Thyroid gland (tissue), 4 donors: ENCODE results near the gene MUS81.

ENCODE experiments used
- POLR2A ChIP-seq, 2 donors: fragments of 450-650 bp; IDR thresholded peaks; one replicate each; pipeline ENCODE4 v1.6.1; 2017; ENCODE audit warnings: antibody characterized with exemption in 2 of 2, mild to moderate bottlenecking in 2 of 2, moderate library complexity in 1 of 2
- TF ChIP-seq, protein P1 (sequence below), 6 experiments: fragments of 200-600 bp in 3 of 6; fragments of 450-650 bp in 3 of 6; sonication (generic) in 3 of 6; IDR thresholded peaks; one replicate each; pipeline ENCODE4 v1.5.1; 2016 to 2019; ENCODE audit warnings: antibody characterized with exemption in 6 of 6, mild to moderate bottlenecking in 2 of 6, inconsistent platforms in 1 of 6, moderate library complexity in 1 of 6

DNA sequence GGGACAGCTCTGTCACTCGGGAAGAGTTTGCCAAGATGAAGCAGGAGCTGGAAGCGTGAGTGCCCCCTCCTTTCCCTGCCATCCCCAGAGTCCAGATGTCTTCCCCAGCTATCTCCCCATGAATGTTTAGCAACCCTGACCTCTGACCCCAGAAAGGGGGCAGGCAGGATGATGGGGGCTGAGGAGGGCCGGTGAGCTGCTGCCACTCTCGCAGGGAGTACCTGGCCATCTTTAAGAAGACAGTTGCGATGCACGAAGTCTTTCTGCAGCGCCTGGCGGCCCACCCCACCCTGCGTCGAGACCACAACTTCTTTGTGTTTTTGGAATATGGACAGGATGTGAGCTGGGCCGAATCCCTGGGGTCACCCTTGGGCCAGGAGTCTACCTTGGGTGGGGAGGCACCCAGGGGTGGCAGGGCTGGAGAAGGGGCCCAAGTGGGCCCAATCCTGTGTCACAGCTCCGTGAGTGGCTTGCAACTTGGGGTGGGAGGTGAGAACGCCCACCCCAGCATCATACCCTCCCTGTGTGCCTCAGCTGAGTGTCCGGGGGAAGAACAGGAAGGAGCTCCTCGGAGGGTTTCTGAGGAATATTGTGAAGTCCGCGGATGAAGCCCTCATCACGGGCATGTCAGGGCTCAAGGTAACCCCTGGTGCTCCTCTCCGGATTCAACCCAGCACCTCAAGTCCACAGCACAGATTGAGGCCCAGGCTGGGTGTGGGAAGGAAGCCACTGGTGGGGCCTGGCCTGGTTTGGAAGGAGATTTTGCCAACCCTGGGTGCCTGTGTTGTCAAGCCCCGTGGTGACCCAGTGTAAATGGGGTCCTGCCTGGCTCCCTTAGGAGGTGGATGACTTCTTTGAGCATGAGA is 9.8 kb upstream of the MUS81 start:
- TF ChIP-seq POLR2A (IDR thresholded peaks at IDR 0.05), result no peak
- TF ChIP-seq, protein P1, sequence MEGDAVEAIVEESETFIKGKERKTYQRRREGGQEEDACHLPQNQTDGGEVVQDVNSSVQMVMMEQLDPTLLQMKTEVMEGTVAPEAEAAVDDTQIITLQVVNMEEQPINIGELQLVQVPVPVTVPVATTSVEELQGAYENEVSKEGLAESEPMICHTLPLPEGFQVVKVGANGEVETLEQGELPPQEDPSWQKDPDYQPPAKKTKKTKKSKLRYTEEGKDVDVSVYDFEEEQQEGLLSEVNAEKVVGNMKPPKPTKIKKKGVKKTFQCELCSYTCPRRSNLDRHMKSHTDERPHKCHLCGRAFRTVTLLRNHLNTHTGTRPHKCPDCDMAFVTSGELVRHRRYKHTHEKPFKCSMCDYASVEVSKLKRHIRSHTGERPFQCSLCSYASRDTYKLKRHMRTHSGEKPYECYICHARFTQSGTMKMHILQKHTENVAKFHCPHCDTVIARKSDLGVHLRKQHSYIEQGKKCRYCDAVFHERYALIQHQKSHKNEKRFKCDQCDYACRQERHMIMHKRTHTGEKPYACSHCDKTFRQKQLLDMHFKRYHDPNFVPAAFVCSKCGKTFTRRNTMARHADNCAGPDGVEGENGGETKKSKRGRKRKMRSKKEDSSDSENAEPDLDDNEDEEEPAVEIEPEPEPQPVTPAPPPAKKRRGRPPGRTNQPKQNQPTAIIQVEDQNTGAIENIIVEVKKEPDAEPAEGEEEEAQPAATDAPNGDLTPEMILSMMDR (IDR thresholded peaks at IDR 0.05), result no peak
